ENCODE data around the gene KDM4B. TPM values are rescaled to one million over a fixed set of nuclear protein-coding genes. Genes with fewer than 3 reads are reported as not detected.
A peak's percentile ranks its signal among the peaks of the same experiment; 100 is the strongest.

The KDM4B gene
- total RNA-seq, 1 donor from 2014 or later, result 153 TPM

DNA sequence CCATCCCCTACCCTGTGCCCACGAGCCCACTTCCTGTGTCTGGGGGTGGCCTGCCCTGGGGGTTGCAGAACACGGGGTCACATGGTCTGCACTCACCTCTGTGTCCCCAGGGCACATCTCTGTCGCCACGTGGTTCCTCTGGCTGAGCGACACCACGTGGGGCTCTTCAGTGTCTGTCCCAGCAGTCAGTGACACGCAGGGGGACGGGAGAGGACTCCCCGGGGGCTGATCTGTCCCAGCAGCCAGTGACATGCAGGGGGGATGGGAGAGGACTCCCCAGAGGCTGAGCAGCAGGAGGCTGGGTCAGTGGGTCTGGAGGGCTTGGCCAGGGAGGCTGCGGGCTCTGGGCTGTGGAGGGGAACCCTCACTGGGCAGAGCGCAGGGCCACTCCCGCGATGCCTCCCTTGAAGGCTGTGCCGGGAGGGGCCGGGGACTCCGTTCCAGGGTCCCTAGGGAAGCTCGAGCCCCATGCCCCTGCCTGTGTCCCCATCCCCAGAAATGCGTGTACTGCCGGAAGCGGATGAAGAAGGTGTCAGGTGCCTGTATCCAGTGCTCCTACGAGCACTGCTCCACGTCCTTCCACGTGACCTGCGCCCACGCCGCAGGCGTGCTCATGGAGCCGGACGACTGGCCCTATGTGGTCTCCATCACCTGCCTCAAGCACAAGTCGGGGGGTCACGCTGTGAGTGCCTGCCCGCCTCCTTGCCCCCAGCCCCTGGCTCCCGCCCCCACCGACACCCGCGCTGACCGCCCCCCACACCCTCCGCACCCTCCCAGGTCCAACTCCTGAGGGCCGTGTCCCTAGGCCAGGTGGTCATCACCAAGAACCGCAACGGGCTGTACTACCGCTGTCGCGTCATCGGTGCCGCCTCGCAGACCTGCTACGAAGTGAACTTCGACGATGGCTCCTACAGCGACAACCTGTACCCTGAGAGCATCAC lies 174.8 kb downstream of the KDM4B start:
- H3K36me3 Mint-ChIP-seq (ENCODE audit: unreplicated experiment), result no peaks in the 10 kb centered on the region
- peak; percentile 18 for DNase-seq
- H3K27me3 Mint-ChIP-seq (ENCODE audit: unreplicated experiment), result peaks cover 20% of the 10 kb centered on the region
- TF ChIP-seq CTCF (IDR thresholded peaks at IDR 0.05; ENCODE audit: partially characterized antibody, unreplicated experiment), result no peak
- peaks cover 22% of the 10 kb centered on the region for H3K9me3 Mint-ChIP-seq (ENCODE audit: unreplicated experiment)
- H3K4me3 Mint-ChIP-seq (ENCODE audit: unreplicated experiment), result no peak overlapping the region
- peaks cover 19% of the 10 kb centered on the region for H3K4me1 Mint-ChIP-seq (ENCODE audit: low read depth, unreplicated experiment)
- peak overlapping the region; percentile 43 for H3K27ac Mint-ChIP-seq (ENCODE audit: unreplicated experiment)

DNA sequence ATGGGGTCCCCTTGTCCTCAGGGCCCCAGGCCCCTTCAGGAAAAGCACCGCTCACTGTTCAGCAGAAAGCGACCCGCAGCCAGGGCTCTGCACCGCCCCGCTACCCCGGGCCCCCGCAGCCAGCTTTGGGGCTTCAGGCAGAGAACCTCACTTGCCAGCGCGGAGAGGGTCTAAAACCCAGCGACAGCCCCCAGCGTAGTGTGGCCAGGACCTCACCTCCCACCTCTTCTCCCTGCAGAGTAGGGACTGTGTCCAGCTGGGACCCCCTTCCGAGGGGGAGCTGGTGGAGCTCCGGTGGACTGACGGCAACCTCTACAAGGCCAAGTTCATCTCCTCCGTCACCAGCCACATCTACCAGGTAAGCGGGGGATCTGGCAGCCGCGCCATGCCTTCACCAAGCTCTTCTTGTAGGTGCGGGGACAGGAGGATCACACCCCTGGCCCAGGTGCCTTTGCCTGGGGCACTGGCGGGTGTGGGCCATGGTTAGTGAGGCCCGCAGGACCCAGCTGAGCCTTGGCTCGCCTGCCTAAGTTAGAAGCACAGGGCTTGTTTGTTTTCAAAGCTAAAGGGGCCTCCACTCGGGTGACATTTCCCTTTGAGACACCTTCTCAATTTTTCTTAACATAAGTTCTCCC lies 175.7 kb downstream of the KDM4B start:
- DNase-seq, result peak; percentile 13
- H3K27me3 Mint-ChIP-seq (ENCODE audit: unreplicated experiment), result peaks cover 23% of the 10 kb centered on the region
- peak overlapping the region; percentile 44 for H3K27ac Mint-ChIP-seq (ENCODE audit: unreplicated experiment)
- no peak for TF ChIP-seq CTCF (IDR thresholded peaks at IDR 0.05; ENCODE audit: partially characterized antibody, unreplicated experiment)
- H3K36me3 Mint-ChIP-seq (ENCODE audit: unreplicated experiment), result peaks cover 4% of the 10 kb centered on the region
- peaks cover 26% of the 10 kb centered on the region for H3K4me1 Mint-ChIP-seq (ENCODE audit: low read depth, unreplicated experiment)
- H3K4me3 Mint-ChIP-seq (ENCODE audit: unreplicated experiment), result no peak overlapping the region
- peaks cover 22% of the 10 kb centered on the region for H3K9me3 Mint-ChIP-seq (ENCODE audit: unreplicated experiment)

GRCh38 chr19:5145521-5146511 lies 176.9 kb downstream of the KDM4B start:
- Mint-ChIP-seq H3K9me3 (ENCODE audit: unreplicated experiment) (peaks cover 24% of the 10 kb centered on the region), H3K4me1 (ENCODE audit: low read depth, unreplicated experiment) (peaks cover 26% of the 10 kb centered on the region), H3K27me3 (ENCODE audit: unreplicated experiment) (peaks cover 22% of the 10 kb centered on the region), H3K27ac (ENCODE audit: unreplicated experiment) (peak overlapping the region; percentile 84), H3K36me3 (ENCODE audit: unreplicated experiment) (peaks cover 4% of the 10 kb centered on the region), H3K4me3 (ENCODE audit: unreplicated experiment) (peak overlapping the region; percentile 52)
- no peak for TF ChIP-seq CTCF (IDR thresholded peaks at IDR 0.05; ENCODE audit: partially characterized antibody, unreplicated experiment)
- DNase-seq, result peak; percentile 37

DNA sequence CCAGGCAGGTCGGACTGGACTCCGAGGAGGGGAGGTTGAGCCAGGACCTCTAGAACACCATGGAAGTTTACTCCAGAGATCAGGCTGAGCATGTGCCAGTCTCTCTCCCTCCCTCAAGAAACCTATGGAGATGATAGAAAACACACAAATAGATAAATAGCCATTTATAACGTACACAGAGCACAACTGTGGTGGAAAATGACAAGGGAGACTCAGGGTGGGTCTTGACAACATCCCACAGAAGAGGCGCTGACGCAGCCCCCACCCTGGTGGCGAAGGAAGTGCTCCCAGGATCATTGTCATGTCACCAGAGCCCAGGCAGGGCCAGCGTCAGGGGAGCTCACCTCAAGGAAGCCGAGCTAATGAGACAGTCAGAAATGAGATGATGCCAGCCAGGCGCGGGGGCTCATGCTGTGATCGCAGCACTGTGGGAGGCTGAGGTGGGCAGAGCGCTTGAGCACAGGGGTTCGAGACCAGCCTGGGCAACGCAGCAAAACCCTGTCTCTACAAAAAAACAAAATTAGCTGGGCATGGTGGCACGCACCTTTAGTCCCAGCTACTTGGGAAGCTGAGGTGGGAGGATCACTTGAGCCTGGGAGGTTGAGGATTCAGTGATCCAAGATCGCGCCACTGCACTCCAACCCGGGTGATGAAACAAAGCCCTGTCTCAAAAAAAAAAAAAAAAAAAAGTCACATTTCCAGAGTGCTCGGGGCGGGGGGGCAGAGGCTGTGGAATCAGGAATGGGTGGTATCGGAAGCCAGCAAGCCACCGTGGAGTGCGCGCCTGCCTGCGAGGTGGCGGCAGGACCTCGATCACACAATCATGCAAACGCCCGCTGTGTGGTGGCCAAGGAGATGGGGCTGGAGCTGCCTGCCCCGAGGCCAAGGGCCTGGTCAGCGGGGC lies 178.4 kb downstream of the KDM4B start:
- peaks cover 4% of the 10 kb centered on the region for H3K36me3 Mint-ChIP-seq (ENCODE audit: unreplicated experiment)
- TF ChIP-seq CTCF (IDR thresholded peaks at IDR 0.05; ENCODE audit: partially characterized antibody, unreplicated experiment), result no peak
- peak; percentile 10 for DNase-seq
- peaks cover 23% of the 10 kb centered on the region for H3K27me3 Mint-ChIP-seq (ENCODE audit: unreplicated experiment)
- peak overlapping the region; percentile 66 for H3K27ac Mint-ChIP-seq (ENCODE audit: unreplicated experiment)
- no peak overlapping the region for H3K4me3 Mint-ChIP-seq (ENCODE audit: unreplicated experiment)
- peaks cover 26% of the 10 kb centered on the region for H3K4me1 Mint-ChIP-seq (ENCODE audit: low read depth, unreplicated experiment)
- H3K9me3 Mint-ChIP-seq (ENCODE audit: unreplicated experiment), result peaks cover 27% of the 10 kb centered on the region

Measured in glutamatergic neuron (in vitro differentiated cells).